ENCODE measurements around the gene NUP210.
A peak's percentile ranks its signal among the peaks of the same experiment; 100 is the strongest.

NUP210 gene

GRCh38 chr3:13419505-13420044, 547 bp downstream of the NUP210 start:
- Histone ChIP-seq H3K27ac (ENCODE audit: insufficient read depth, low read length, poor library complexity, severe bottlenecking) (peak overlapping the region; percentile 99), H3K9me3 (ENCODE audit: control insufficient read depth, low read length) (no peaks in the 10 kb centered on the region), H3K27me3 (replicated peaks; ENCODE audit: control insufficient read depth, insufficient read depth, low read length, poor library complexity, severe bottlenecking) (no peaks in the 10 kb centered on the region), H3K4me1 (ENCODE audit: control insufficient read depth, insufficient read depth, low read length, poor library complexity, severe bottlenecking) (peaks cover 57% of the 10 kb centered on the region), H3K36me3 (ENCODE audit: control insufficient read depth, insufficient read depth, low read length) (no peaks in the 10 kb centered on the region), H3K4me3 (ENCODE audit: insufficient read depth, low read depth, low read length, poor library complexity, severe bottlenecking) (peak overlapping the region; percentile 58)
- DNase-seq: peak; percentile 31 to 44 (median 43)

- DNase-seq: no peak
- peaks cover 70% of the 10 kb centered on the region for H3K4me1 ChIP-seq (ENCODE audit: control insufficient read depth, insufficient read depth, low read length, poor library complexity, severe bottlenecking)
- H3K36me3 ChIP-seq (ENCODE audit: control insufficient read depth, insufficient read depth, low read length): no peaks in the 10 kb centered on the region
- peak overlapping the region; percentile 99 for H3K27ac ChIP-seq (ENCODE audit: insufficient read depth, low read length, poor library complexity, severe bottlenecking)
- H3K9me3 ChIP-seq (ENCODE audit: control insufficient read depth, low read length): no peaks in the 10 kb centered on the region
- no peak overlapping the region for H3K4me3 ChIP-seq (ENCODE audit: insufficient read depth, low read depth, low read length, poor library complexity, severe bottlenecking)
- H3K27me3 ChIP-seq (replicated peaks; ENCODE audit: control insufficient read depth, insufficient read depth, low read length, poor library complexity, severe bottlenecking): no peaks in the 10 kb centered on the region
Observed at GRCh38 chr3:13417166-13417947, 2.8 kb downstream of the NUP210 start.

GRCh38 chr3:13415997-13416793, 3.9 kb downstream of the NUP210 start:
- DNase-seq: no peak
- H3K27ac ChIP-seq (ENCODE audit: insufficient read depth, low read length, poor library complexity, severe bottlenecking): peak overlapping the region; percentile 99
- no peaks in the 10 kb centered on the region for H3K36me3 ChIP-seq (ENCODE audit: control insufficient read depth, insufficient read depth, low read length)
- H3K4me1 ChIP-seq (ENCODE audit: control insufficient read depth, insufficient read depth, low read length, poor library complexity, severe bottlenecking): peaks cover 59% of the 10 kb centered on the region
- peak overlapping the region; percentile 22 for H3K4me3 ChIP-seq (ENCODE audit: insufficient read depth, low read depth, low read length, poor library complexity, severe bottlenecking)
- H3K27me3 ChIP-seq (replicated peaks; ENCODE audit: control insufficient read depth, insufficient read depth, low read length, poor library complexity, severe bottlenecking): no peaks in the 10 kb centered on the region
- H3K9me3 ChIP-seq (ENCODE audit: control insufficient read depth, low read length): no peaks in the 10 kb centered on the region

GRCh38 chr3:13415236-13415986, 4.7 kb downstream of the NUP210 start:
- Histone ChIP-seq H3K9me3 (ENCODE audit: control insufficient read depth, low read length) (no peaks in the 10 kb centered on the region), H3K36me3 (ENCODE audit: control insufficient read depth, insufficient read depth, low read length) (no peaks in the 10 kb centered on the region), H3K4me3 (ENCODE audit: insufficient read depth, low read depth, low read length, poor library complexity, severe bottlenecking) (peak overlapping the region; percentile 12), H3K27ac (ENCODE audit: insufficient read depth, low read length, poor library complexity, severe bottlenecking) (peak overlapping the region; percentile 99), H3K4me1 (ENCODE audit: control insufficient read depth, insufficient read depth, low read length, poor library complexity, severe bottlenecking) (peaks cover 55% of the 10 kb centered on the region), H3K27me3 (replicated peaks; ENCODE audit: control insufficient read depth, insufficient read depth, low read length, poor library complexity, severe bottlenecking) (no peaks in the 10 kb centered on the region)
- DNase-seq: no peak

- peak; percentile 55 to 66 (median 60) for DNase-seq
- H3K9me3 ChIP-seq (ENCODE audit: control insufficient read depth, low read length): no peaks in the 10 kb centered on the region
- no peaks in the 10 kb centered on the region for H3K36me3 ChIP-seq (ENCODE audit: control insufficient read depth, insufficient read depth, low read length)
- no peaks in the 10 kb centered on the region for H3K27me3 ChIP-seq (replicated peaks; ENCODE audit: control insufficient read depth, insufficient read depth, low read length, poor library complexity, severe bottlenecking)
- H3K27ac ChIP-seq (ENCODE audit: insufficient read depth, low read length, poor library complexity, severe bottlenecking): peak overlapping the region; percentile 99
- peak overlapping the region; percentile 29 for H3K4me3 ChIP-seq (ENCODE audit: insufficient read depth, low read depth, low read length, poor library complexity, severe bottlenecking)
- H3K4me1 ChIP-seq (ENCODE audit: control insufficient read depth, insufficient read depth, low read length, poor library complexity, severe bottlenecking): peaks cover 55% of the 10 kb centered on the region
Observed at GRCh38 chr3:13414040-13414729, 5.9 kb downstream of the NUP210 start.

GRCh38 chr3:13411186-13411860, 8.8 kb downstream of the NUP210 start:
- no peak overlapping the region for H3K27ac ChIP-seq (ENCODE audit: insufficient read depth, low read length, poor library complexity, severe bottlenecking)
- no peak overlapping the region for H3K4me3 ChIP-seq (ENCODE audit: insufficient read depth, low read depth, low read length, poor library complexity, severe bottlenecking)
- H3K36me3 ChIP-seq (ENCODE audit: control insufficient read depth, insufficient read depth, low read length): peaks cover 13% of the 10 kb centered on the region
- no peaks in the 10 kb centered on the region for H3K9me3 ChIP-seq (ENCODE audit: control insufficient read depth, low read length)
- H3K27me3 ChIP-seq (replicated peaks; ENCODE audit: control insufficient read depth, insufficient read depth, low read length, poor library complexity, severe bottlenecking): no peaks in the 10 kb centered on the region
- DNase-seq: no peak
- H3K4me1 ChIP-seq (ENCODE audit: control insufficient read depth, insufficient read depth, low read length, poor library complexity, severe bottlenecking): peaks cover 35% of the 10 kb centered on the region

DNA sequence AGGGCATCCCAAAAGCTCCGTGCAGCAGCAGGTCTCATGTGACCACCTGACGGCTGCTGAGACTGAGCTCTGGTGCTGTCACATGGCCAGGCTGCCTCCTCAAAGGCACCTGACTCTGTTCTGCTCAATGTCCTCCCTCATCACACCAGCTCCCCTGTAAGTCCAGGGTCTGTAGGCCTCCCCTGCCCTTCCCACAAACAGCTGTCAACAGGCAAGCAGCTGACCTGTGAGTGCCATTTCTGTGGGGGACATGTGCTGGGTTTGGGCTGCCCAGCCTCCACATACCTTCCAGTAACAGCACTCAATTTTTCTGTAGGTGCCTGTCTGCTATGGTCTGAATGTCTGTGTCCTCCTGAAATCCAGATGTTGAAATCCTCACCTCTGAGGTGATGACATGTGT, 11.2 kb downstream of the NUP210 start:
- Histone ChIP-seq H3K4me3 (ENCODE audit: insufficient read depth, low read depth, low read length, poor library complexity, severe bottlenecking) (no peak overlapping the region), H3K36me3 (ENCODE audit: control insufficient read depth, insufficient read depth, low read length) (peaks cover 14% of the 10 kb centered on the region), H3K9me3 (ENCODE audit: control insufficient read depth, low read length) (no peaks in the 10 kb centered on the region), H3K27ac (ENCODE audit: insufficient read depth, low read length, poor library complexity, severe bottlenecking) (no peak overlapping the region), H3K4me1 (ENCODE audit: control insufficient read depth, insufficient read depth, low read length, poor library complexity, severe bottlenecking) (peaks cover 10% of the 10 kb centered on the region), H3K27me3 (replicated peaks; ENCODE audit: control insufficient read depth, insufficient read depth, low read length, poor library complexity, severe bottlenecking) (no peaks in the 10 kb centered on the region)
- DNase-seq: no peak

GRCh38 chr3:13407926-13408325, 12.2 kb downstream of the NUP210 start:
- no peak overlapping the region for H3K27ac ChIP-seq (ENCODE audit: insufficient read depth, low read length, poor library complexity, severe bottlenecking)
- H3K27me3 ChIP-seq (replicated peaks; ENCODE audit: control insufficient read depth, insufficient read depth, low read length, poor library complexity, severe bottlenecking): no peaks in the 10 kb centered on the region
- peaks cover 23% of the 10 kb centered on the region for H3K36me3 ChIP-seq (ENCODE audit: control insufficient read depth, insufficient read depth, low read length)
- no peaks in the 10 kb centered on the region for H3K9me3 ChIP-seq (ENCODE audit: control insufficient read depth, low read length)
- H3K4me1 ChIP-seq (ENCODE audit: control insufficient read depth, insufficient read depth, low read length, poor library complexity, severe bottlenecking): peaks cover 4% of the 10 kb centered on the region
- no peak for DNase-seq
- H3K4me3 ChIP-seq (ENCODE audit: insufficient read depth, low read depth, low read length, poor library complexity, severe bottlenecking): no peak overlapping the region

DNA sequence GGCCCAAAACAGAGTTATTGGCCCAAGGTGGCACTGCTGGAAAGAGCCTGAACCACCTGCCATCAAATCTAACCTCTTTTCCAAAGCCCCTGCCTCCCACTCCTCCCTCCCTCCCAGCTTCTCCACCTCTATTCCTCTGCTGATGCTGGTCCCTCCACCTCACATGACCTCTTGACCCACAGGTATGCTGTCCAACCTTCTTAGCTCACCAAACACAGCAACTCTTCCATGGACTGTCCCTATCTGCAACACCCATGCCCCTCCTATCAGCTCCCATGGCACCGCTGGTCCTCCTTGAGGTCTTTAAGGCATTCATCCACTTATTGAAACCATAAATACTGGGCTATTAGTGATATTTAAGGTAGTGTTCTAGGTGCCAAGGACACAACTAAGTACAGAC, 12.6 kb downstream of the NUP210 start:
- DNase-seq: no peak
- Histone ChIP-seq H3K27ac (ENCODE audit: insufficient read depth, low read length, poor library complexity, severe bottlenecking) (no peak overlapping the region), H3K4me1 (ENCODE audit: control insufficient read depth, insufficient read depth, low read length, poor library complexity, severe bottlenecking) (peaks cover 7% of the 10 kb centered on the region), H3K4me3 (ENCODE audit: insufficient read depth, low read depth, low read length, poor library complexity, severe bottlenecking) (no peak overlapping the region), H3K36me3 (ENCODE audit: control insufficient read depth, insufficient read depth, low read length) (peaks cover 23% of the 10 kb centered on the region), H3K9me3 (ENCODE audit: control insufficient read depth, low read length) (no peaks in the 10 kb centered on the region), H3K27me3 (replicated peaks; ENCODE audit: control insufficient read depth, insufficient read depth, low read length, poor library complexity, severe bottlenecking) (no peaks in the 10 kb centered on the region)
